SK-N-SH (cell line): Measurements from ENCODE around the gene CYP8B1. TPM values are rescaled to one million over a fixed set of nuclear protein-coding genes. Genes with fewer than 3 reads are reported as not detected.

Experiments
- CTCF ChIA-PET: fragments of 300-600, 350-600 bp; formaldehyde crosslinking; extraction: SDS; loops from one replicate; lab custom pipeline; 2021; lab: Yijun Ruan, JAX
- POLR2A ChIA-PET: fragments of 350-600 bp; sonication (Branson Sonifier 250); formaldehyde crosslinking; extraction: SDS; loops from one replicate; lab custom pipeline; 2020; ENCODE audit warnings: antibody characterized with exemption, inconsistent platforms; lab: Yijun Ruan, JAX
- DNase-seq: peaks from one replicate; pipeline ENCODE4 v3.0.0; 2012
- H2AFZ ChIP-seq: fragments of 200-600 bp; sonication (generic); 2 replicates; pipeline ENCODE4 v1.8.1; 2016; ENCODE audit warnings: antibody characterized with exemption, mild to moderate bottlenecking, low read depth
- H3F3A ChIP-seq: fragments of 200-600 bp; sonication (generic); replicated peaks from 2 replicates; pipeline ENCODE3; 2016; ENCODE audit warnings: antibody characterized with exemption, mild to moderate bottlenecking; ENCODE audit not compliant: insufficient read depth
- H3K27ac ChIP-seq, 2 experiments: fragments of 200-500 bp in 1 of 2; fragments of 200-600 bp in 1 of 2; sonication (Bioruptor generic) in 1 of 2; sonication (generic), shearing (Covaris generic) in 1 of 2; 2 replicates each; pipeline versions ENCODE4 v1.5.1 to v1.6.1; 2014 to 2016; ENCODE audit warnings: low read depth in 2 of 2, inconsistent platforms in 1 of 2, low read length in 1 of 2, mild to moderate bottlenecking in 1 of 2, mixed read lengths in 1 of 2
- H3K27me3 ChIP-seq: fragments of 200-600 bp; sonication (generic), shearing (Covaris generic); 2 replicates; pipeline ENCODE4 v1.6.1; 2016; ENCODE audit warnings: mixed run types; ENCODE audit not compliant: insufficient read depth
- H3K36me3 ChIP-seq, 2 experiments: fragments of 200-500 bp in 1 of 2; fragments of 200-600 bp in 1 of 2; sonication (Bioruptor generic) in 1 of 2; sonication (generic) in 1 of 2; replicated peaks in 1 of 2; 2 replicates each; pipeline versions ENCODE3 to v1.5.1; 2014 to 2016; ENCODE audit warnings: low read length in 1 of 2, mild to moderate bottlenecking in 1 of 2; ENCODE audit not compliant: insufficient read depth in 2 of 2, control insufficient read depth in 1 of 2
- H3K4me1 ChIP-seq, 2 experiments: fragments of 200-500 bp in 1 of 2; fragments of 200-600 bp in 1 of 2; sonication (Bioruptor generic) in 1 of 2; sonication (generic), shearing (Covaris generic) in 1 of 2; 2 replicates each; pipeline versions ENCODE4 v1.5.1 to v1.6.1; 2014 to 2016; ENCODE audit warnings: low read depth in 1 of 2, low read length in 1 of 2, mixed run types in 1 of 2; ENCODE audit not compliant: insufficient read depth in 2 of 2, control insufficient read depth in 1 of 2
- H3K4me2 ChIP-seq: fragments of 200-600 bp; sonication (generic), shearing (Covaris generic); 2 replicates; pipeline ENCODE4 v1.6.1; 2017; ENCODE audit warnings: mixed run types
- H3K4me3 ChIP-seq, 2 experiments: fragments of 200-500 bp in 1 of 2; fragments of 200-600 bp in 1 of 2; sonication (Bioruptor generic) in 1 of 2; sonication (generic), shearing (Covaris generic) in 1 of 2; 2 replicates each; pipeline versions ENCODE4 v1.5.1 to v1.8.1; 2014 to 2016; ENCODE audit warnings: low read depth in 2 of 2, inconsistent platforms in 1 of 2, low read length in 1 of 2, mild to moderate bottlenecking in 1 of 2, mixed read lengths in 1 of 2, moderate library complexity in 1 of 2
- H3K79me2 ChIP-seq: fragments of 200-600 bp; sonication (generic); 2 replicates; pipeline ENCODE4 v1.8.1; 2017; ENCODE audit warnings: mild to moderate bottlenecking; ENCODE audit not compliant: insufficient read depth
- H3K9ac ChIP-seq: fragments of 200-600 bp; sonication (generic); 2 replicates; pipeline ENCODE4 v1.6.1; 2017; ENCODE audit warnings: mixed run types
- H3K9me2 ChIP-seq: fragments of 200-600 bp; sonication (generic); 2 replicates; pipeline ENCODE4 v1.6.1; 2017; ENCODE audit warnings: mixed run types
- H3K9me3 ChIP-seq: fragments of 200-600 bp; sonication (generic); 2 replicates; pipeline ENCODE4 v1.6.1; 2017; ENCODE audit warnings: mixed run types, mild to moderate bottlenecking, moderate library complexity
- H4K20me1 ChIP-seq: fragments of 200-600 bp; sonication (generic); 2 replicates; pipeline ENCODE4 v1.6.1; 2017; ENCODE audit warnings: mild to moderate bottlenecking, mixed run types; ENCODE audit not compliant: insufficient read depth
- ELF1 ChIP-seq: IDR thresholded peaks from 2 replicates; pipeline ENCODE4 v1.4.0; 2012
- EP300 ChIP-seq, 2 experiments: IDR thresholded peaks; 2 replicates each; pipeline versions ENCODE4 v1.4.0 to v1.6.1; 2012; ENCODE audit warnings: borderline replicate concordance in 1 of 2, low read depth in 1 of 2, low read length in 1 of 2
- EZH2phosphoT487 ChIP-seq: fragments of 200-600 bp; sonication (generic); IDR thresholded peaks from 2 replicates; pipeline ENCODE4 v1.6.1; 2017; ENCODE audit warnings: low read depth, mixed run types, mild to moderate bottlenecking, antibody characterized with exemption, moderate library complexity, borderline replicate concordance
- GABPA ChIP-seq: IDR thresholded peaks from 2 replicates; pipeline ENCODE4 v1.4.0; 2012; ENCODE audit warnings: low read depth, mild to moderate bottlenecking
- GATA2 ChIP-seq: sonication (generic); formaldehyde crosslinking; IDR thresholded peaks from 2 replicates; pipeline ENCODE4 v1.5.0; 2020; ENCODE audit warnings: mild to moderate bottlenecking, missing genetic modification reagents
- MXI1 ChIP-seq: IDR thresholded peaks from 2 replicates; pipeline ENCODE4 v1.6.1; 2012; ENCODE audit warnings: mild to moderate bottlenecking, low read depth, low read length, improper control_type of control experiment
- NFIC ChIP-seq: IDR thresholded peaks from 2 replicates; pipeline ENCODE4 v1.4.0; 2012; ENCODE audit warnings: borderline replicate concordance
- POLR2AphosphoS5 ChIP-seq: IDR thresholded peaks from 2 replicates; pipeline ENCODE4 v1.6.1; 2012; ENCODE audit warnings: low read depth, low read length
- RAD21 ChIP-seq: IDR thresholded peaks from 2 replicates; pipeline ENCODE4 v1.6.1; 2012; ENCODE audit warnings: mild to moderate bottlenecking, low read length
- SIN3A ChIP-seq: IDR thresholded peaks from 2 replicates; pipeline ENCODE4 v1.6.1; 2012; ENCODE audit warnings: low read depth, mild to moderate bottlenecking, low read length, moderate library complexity, borderline replicate concordance
- TCF12 ChIP-seq: IDR thresholded peaks from 2 replicates; pipeline ENCODE4 v1.4.0; 2012
- YY1 ChIP-seq: IDR thresholded peaks from 2 replicates; pipeline ENCODE4 v1.4.0; 2012; ENCODE audit warnings: low read depth, mild to moderate bottlenecking
- whole genome bisulfite sequencing: methylation state at CpG from one replicate; pipeline ENCODE4 v1.1.6; 2017; ENCODE audit warnings: low lambda C conversion rate; 5-methylcytosine and 5-hydroxymethylcytosine counted together
- polyA plus RNA-seq, 3 experiments: library from polyadenylated mRNA; depleted of rRNA; stranded (reverse); fragments of >200 nt; gene quantifications; 2 replicates each; pipeline ENCODE4 v1.2.3, GENCODE V29; 2012
- TF ChIP-seq, protein P1 (sequence below): fragments of 200-600 bp; sonication (generic); IDR thresholded peaks from 2 replicates; pipeline ENCODE4 v1.6.1; 2017; ENCODE audit warnings: antibody characterized with exemption, mild to moderate bottlenecking, moderate library complexity
- TF ChIP-seq, protein P2 (sequence below): IDR thresholded peaks from 2 replicates; pipeline ENCODE4 v1.4.0; 2012; ENCODE audit warnings: low read depth, borderline replicate concordance
- TF ChIP-seq, protein P3 (sequence below): IDR thresholded peaks from 2 replicates; pipeline ENCODE4 v1.4.0; 2012; ENCODE audit warnings: low read depth
- TF ChIP-seq, protein P4 (sequence below): fragments of 150-350 bp; IDR thresholded peaks from 2 replicates; pipeline ENCODE4 v1.6.1; 2016; ENCODE audit warnings: mild to moderate bottlenecking, low read depth, low read length

The CYP8B1 gene
- polyA plus RNA-seq, 1 of the 3 experiments (the other 2 are of a cell fraction) = not detected

DNA sequence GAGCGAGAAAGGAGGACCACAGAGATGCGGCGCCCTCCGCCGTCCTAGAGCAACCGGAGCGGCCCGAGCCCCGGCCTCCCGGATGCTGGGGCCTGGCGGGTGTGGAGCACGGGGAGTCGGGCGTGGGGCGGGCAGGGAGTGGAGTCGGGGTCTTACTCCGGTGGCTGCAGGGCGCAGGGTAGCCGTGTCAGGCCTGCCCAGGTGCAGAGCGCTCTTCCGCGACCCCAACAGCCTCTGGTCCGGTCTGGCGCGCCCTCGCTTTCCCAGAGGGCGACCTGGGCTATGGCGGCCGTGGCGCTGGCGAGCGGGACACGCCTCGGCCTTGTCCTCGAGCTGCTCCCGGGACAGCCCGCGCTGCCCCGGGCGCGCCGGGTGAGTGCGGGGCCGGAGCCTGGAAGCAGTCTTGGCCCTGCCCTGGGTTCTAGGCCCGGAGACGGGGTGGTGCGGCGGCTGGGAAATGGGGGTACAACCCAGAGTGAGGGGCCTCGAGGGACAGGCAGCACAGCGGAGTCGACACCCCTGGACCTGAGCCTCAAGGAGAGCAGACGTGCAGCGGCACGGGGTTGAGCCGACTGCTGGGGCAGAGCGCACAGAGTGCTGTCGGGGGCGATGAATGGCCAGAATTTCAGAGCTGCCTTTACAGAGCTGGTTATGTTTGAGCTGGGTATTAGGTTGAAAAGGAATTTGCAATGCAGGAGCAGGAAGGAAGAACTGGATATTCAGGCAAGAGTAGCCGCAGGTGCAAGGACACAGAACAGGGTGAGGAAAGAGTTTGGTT is 30.6 kb upstream of the CYP8B1 start, which contains the start of gene ZNF662:
TSS of gene ZNF662 (plus strand) at position 73 of the 778 bp plus-strand sequence. CDS start 1,973 bp downstream, outside the sequence.
- Histone ChIP-seq H3K79me2 (no peaks in the 10 kb centered on the region), H2AFZ (no peak within 1 kb of the TSS; the same call in 1 of the 2 replicates), H3K4me2 (no peak within 1 kb of the TSS), H3K4me3 (peak within 1 kb of the TSS in 1 of 2 experiments; percentile 43; a peak in 2 of 4 replicates), H3K9me3 (no peaks in the 10 kb centered on the region), H3F3A (no peaks in the 10 kb centered on the region), H3K9me2 (no peaks in the 10 kb centered on the region), H3K27ac (no peak within 1 kb of the TSS), H3K27me3 (no peaks in the 10 kb centered on the region; the same call in 1 of the 2 replicates), H3K36me3 (no peaks in the 10 kb centered on the region), H3K9ac (no peak within 1 kb of the TSS), H3K4me1 (peaks cover 0 to 8% of the 10 kb centered on the region in 2 experiments; a peak in 2 of 4 replicates), H4K20me1 (no peaks in the 10 kb centered on the region)
- ChIA-PET CTCF (no interaction called here), POLR2A (interaction anchor here (0.6 to 1.3 kb wide), 3 partner anchors 28 to 306 kb away, joined by 3 to 4 read pairs (median 3); partner anchors contain the start of gene NKTR)
- TF ChIP-seq, protein P1, sequence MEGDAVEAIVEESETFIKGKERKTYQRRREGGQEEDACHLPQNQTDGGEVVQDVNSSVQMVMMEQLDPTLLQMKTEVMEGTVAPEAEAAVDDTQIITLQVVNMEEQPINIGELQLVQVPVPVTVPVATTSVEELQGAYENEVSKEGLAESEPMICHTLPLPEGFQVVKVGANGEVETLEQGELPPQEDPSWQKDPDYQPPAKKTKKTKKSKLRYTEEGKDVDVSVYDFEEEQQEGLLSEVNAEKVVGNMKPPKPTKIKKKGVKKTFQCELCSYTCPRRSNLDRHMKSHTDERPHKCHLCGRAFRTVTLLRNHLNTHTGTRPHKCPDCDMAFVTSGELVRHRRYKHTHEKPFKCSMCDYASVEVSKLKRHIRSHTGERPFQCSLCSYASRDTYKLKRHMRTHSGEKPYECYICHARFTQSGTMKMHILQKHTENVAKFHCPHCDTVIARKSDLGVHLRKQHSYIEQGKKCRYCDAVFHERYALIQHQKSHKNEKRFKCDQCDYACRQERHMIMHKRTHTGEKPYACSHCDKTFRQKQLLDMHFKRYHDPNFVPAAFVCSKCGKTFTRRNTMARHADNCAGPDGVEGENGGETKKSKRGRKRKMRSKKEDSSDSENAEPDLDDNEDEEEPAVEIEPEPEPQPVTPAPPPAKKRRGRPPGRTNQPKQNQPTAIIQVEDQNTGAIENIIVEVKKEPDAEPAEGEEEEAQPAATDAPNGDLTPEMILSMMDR = no peak
- TF ChIP-seq, protein P2, sequence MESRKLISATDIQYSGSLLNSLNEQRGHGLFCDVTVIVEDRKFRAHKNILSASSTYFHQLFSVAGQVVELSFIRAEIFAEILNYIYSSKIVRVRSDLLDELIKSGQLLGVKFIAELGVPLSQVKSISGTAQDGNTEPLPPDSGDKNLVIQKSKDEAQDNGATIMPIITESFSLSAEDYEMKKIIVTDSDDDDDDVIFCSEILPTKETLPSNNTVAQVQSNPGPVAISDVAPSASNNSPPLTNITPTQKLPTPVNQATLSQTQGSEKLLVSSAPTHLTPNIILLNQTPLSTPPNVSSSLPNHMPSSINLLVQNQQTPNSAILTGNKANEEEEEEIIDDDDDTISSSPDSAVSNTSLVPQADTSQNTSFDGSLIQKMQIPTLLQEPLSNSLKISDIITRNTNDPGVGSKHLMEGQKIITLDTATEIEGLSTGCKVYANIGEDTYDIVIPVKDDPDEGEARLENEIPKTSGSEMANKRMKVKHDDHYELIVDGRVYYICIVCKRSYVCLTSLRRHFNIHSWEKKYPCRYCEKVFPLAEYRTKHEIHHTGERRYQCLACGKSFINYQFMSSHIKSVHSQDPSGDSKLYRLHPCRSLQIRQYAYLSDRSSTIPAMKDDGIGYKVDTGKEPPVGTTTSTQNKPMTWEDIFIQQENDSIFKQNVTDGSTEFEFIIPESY = no peak
- TF ChIP-seq ELF1 (no peak), SIN3A (no peak), MXI1 (no peak), NFIC (no peak), YY1 (no peak), EZH2phosphoT487 (no peak), GATA2 (CRISPR knock-in tag) (no peak)
- TF ChIP-seq, protein P3, sequence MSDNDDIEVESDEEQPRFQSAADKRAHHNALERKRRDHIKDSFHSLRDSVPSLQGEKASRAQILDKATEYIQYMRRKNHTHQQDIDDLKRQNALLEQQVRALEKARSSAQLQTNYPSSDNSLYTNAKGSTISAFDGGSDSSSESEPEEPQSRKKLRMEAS = no peak
- WGBS = 18% methylated on average over 31 of the region's 59 CpGs
- peak; percentile 88 for DNase-seq

DNA sequence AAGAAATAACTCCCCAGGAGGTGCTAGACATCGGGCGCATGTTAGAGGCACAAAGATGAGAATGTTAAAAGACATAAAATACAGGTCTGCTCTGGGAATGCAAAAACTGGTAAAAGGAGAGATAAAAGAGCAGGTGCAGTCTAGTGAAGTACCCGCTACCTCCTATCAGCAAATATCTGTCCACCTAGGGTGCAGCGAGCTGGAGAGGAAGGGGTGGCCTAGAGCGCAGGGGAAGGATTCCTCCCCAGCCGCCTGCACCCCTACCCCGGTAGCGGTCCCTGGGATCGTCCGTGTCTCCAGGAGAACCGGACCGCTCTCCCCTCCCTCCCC is 30.0 kb upstream of the CYP8B1 start:
- H2AFZ ChIP-seq = no peak overlapping the region
- ChIA-PET CTCF (no interaction called here), POLR2A (interaction anchor here (1.3 kb wide), 1 partner anchor 305 kb away, joined by 4 read pairs; the partner anchor contains the start of gene NKTR)
- no peak for DNase-seq
- no peaks in the 10 kb centered on the region for H3F3A ChIP-seq
- H3K9me2 ChIP-seq = no peaks in the 10 kb centered on the region
- no peaks in the 10 kb centered on the region for H3K9me3 ChIP-seq
- no peak overlapping the region for H3K4me2 ChIP-seq
- peak overlapping the region in 1 of 2 experiments; percentile 43; a peak in 2 of 4 replicates for H3K4me3 ChIP-seq
- no peak for TF ChIP-seq TCF12
- TF ChIP-seq RAD21 = no peak
- TF ChIP-seq, protein P4, sequence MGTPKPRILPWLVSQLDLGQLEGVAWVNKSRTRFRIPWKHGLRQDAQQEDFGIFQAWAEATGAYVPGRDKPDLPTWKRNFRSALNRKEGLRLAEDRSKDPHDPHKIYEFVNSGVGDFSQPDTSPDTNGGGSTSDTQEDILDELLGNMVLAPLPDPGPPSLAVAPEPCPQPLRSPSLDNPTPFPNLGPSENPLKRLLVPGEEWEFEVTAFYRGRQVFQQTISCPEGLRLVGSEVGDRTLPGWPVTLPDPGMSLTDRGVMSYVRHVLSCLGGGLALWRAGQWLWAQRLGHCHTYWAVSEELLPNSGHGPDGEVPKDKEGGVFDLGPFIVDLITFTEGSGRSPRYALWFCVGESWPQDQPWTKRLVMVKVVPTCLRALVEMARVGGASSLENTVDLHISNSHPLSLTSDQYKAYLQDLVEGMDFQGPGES = no peak
- TF ChIP-seq GABPA = no peak
- no peak for TF ChIP-seq EP300 (IDR thresholded peaks at IDR 0.05; ENCODE audit: borderline replicate concordance in 1 of 2, low read depth in 1 of 2, low read length in 1 of 2)
- TF ChIP-seq POLR2AphosphoS5 = no peak
- TF ChIP-seq ELF1 = no peak
- no peaks in the 10 kb centered on the region for H4K20me1 ChIP-seq
- peaks cover 0 to 8% of the 10 kb centered on the region in 2 experiments; a peak in 2 of 4 replicates for H3K4me1 ChIP-seq
- no peaks in the 10 kb centered on the region for H3K79me2 ChIP-seq
- no peak overlapping the region for H3K27ac ChIP-seq
- WGBS = 46% methylated on average over 12 of the region's 12 CpGs
- no peaks in the 10 kb centered on the region for H3K36me3 ChIP-seq
- H3K9ac ChIP-seq = no peak overlapping the region
- no peaks in the 10 kb centered on the region; the same call in 1 of the 2 replicates for H3K27me3 ChIP-seq
